Esophagus muscularis mucosa (tissue), 4 donors: ENCODE measurements around the gene CPA4. TPM values are rescaled to one million over a fixed set of nuclear protein-coding genes. Genes with fewer than 3 reads are reported as not detected.
"Not testable (repeated sequence)": the region's sequence is repeated elsewhere in the genome, so short reads cannot be mapped to it uniquely, and the experiment has no call there.

Experiments
- DNase-seq: peaks from one replicate; pipeline ENCODE4 v3.0.0-alpha.2; 2017; ENCODE audit errors: extremely low spot score
- H3K27ac ChIP-seq, 4 donors: fragments of 200-600 bp; sonication (generic); replicated peaks in 1 of 4; 1 replicate in 3 of 4; 2 replicates in 1 of 4; pipeline ENCODE4 v1.5.1; 2016 to 2019; ENCODE audit warnings: mild to moderate bottlenecking in 1 of 4
- H3K27me3 ChIP-seq, 4 donors: fragments of 200-600 bp; sonication (generic); one replicate each; pipeline versions ENCODE4 v1.5.1 to v1.6.0; 2016 to 2019
- H3K36me3 ChIP-seq, 4 donors: fragments of 200-600 bp; sonication (generic); one replicate each; pipeline ENCODE4 v1.5.1; 2016 to 2019
- H3K4me1 ChIP-seq, 4 donors: fragments of 200-600 bp; sonication (generic); one replicate each; pipeline ENCODE4 v1.5.1; 2016 to 2019
- H3K4me3 ChIP-seq, 4 donors: fragments of 200-600 bp; sonication (generic); 1 replicate in 2 of 4; 2 replicates in 2 of 4; pipeline ENCODE4 v1.5.1; 2016 to 2019; ENCODE audit warnings: mild to moderate bottlenecking in 4 of 4, moderate library complexity in 1 of 4
- H3K9me3 ChIP-seq, 4 donors: fragments of 200-600 bp; sonication (generic); 1 replicate in 3 of 4; 2 replicates in 1 of 4; pipeline ENCODE4 v1.5.1; 2016 to 2019
- EP300 ChIP-seq: sonication (generic); formaldehyde crosslinking; IDR thresholded peaks from one replicate; pipeline ENCODE4 v1.6.1; 2017; ENCODE audit warnings: antibody characterized with exemption
- POLR2A ChIP-seq: fragments of 450-650 bp; IDR thresholded peaks from one replicate; pipeline ENCODE4 v1.6.1; 2017; ENCODE audit warnings: antibody characterized with exemption, moderate library complexity, mild to moderate bottlenecking, low read depth
- POLR2AphosphoS5 ChIP-seq, 2 donors: sonication (generic); formaldehyde crosslinking; IDR thresholded peaks; one replicate each; pipeline ENCODE4 v1.6.1; 2017; ENCODE audit warnings: antibody characterized with exemption in 2 of 2
- WGBS: methylation state at CpG from one replicate; pipeline ENCODE4 v1.1.5; 2018; 5-methylcytosine and 5-hydroxymethylcytosine counted together
- intact Hi-C: fragments of 100-400 bp; cut with DNase I; formaldehyde crosslinking; loops from one replicate; pipeline ENCODE4 v1.15.1; 2023
- total RNA-seq, 4 donors: library from RNA; depleted of rRNA; stranded (reverse); fragments of >200 nt; gene quantifications; one replicate each; pipeline versions ENCODE4 v1.1.0 to v1.2.1, GENCODE V29; 2016
- TF ChIP-seq, protein P1 (sequence below), 3 experiments: fragments of 200-600 bp in 2 of 3; fragments of 450-650 bp in 1 of 3; sonication (generic) in 2 of 3; IDR thresholded peaks; one replicate each; pipeline ENCODE4 v1.5.1; 2017 to 2019; ENCODE audit warnings: antibody characterized with exemption in 3 of 3, mild to moderate bottlenecking in 2 of 3, moderate library complexity in 1 of 3

The CPA4 gene
- total RNA-seq, 4 donors from 2014 or later = not detected

DNA sequence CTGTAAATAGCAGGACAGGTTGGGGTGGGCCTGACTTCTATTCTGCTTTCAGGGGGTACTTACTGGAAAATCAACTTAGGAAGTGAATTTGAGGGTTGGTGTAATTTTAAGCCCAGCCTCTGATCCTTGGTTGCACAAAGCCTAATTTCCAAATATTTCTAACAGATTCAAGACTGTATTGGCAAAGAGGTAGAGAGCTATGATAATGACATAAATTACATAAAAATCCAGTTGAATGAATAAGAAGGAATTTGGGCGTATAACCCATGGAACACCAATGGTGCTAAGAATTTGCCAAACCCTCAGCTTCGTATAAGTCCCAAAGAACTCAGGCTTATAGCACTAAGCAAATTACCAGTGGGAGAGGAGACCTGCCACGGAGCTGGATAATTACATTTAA, 11.9 kb downstream of the CPA4 start:
- 95% methylated on average over 3 of the region's 3 CpGs for WGBS
- H3K4me1 ChIP-seq = no peaks in the 10 kb centered on the region
- intact Hi-C loops = no loop called here
- H3K4me3 ChIP-seq = no peak overlapping the region
- H3K9me3 ChIP-seq = no peaks in the 10 kb centered on the region
- H3K27ac ChIP-seq = no peak overlapping the region
- TF ChIP-seq POLR2AphosphoS5 (IDR thresholded peaks at IDR 0.05) (no peak), POLR2A (no peak), EP300 (no peak)
- TF ChIP-seq, protein P1, sequence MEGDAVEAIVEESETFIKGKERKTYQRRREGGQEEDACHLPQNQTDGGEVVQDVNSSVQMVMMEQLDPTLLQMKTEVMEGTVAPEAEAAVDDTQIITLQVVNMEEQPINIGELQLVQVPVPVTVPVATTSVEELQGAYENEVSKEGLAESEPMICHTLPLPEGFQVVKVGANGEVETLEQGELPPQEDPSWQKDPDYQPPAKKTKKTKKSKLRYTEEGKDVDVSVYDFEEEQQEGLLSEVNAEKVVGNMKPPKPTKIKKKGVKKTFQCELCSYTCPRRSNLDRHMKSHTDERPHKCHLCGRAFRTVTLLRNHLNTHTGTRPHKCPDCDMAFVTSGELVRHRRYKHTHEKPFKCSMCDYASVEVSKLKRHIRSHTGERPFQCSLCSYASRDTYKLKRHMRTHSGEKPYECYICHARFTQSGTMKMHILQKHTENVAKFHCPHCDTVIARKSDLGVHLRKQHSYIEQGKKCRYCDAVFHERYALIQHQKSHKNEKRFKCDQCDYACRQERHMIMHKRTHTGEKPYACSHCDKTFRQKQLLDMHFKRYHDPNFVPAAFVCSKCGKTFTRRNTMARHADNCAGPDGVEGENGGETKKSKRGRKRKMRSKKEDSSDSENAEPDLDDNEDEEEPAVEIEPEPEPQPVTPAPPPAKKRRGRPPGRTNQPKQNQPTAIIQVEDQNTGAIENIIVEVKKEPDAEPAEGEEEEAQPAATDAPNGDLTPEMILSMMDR (IDR thresholded peaks at IDR 0.05) = no peak
- DNase-seq = no peak
- no peaks in the 10 kb centered on the region for H3K36me3 ChIP-seq
- peaks cover 0 to 11% (median 0%) of the 10 kb centered on the region in 4 donors for H3K27me3 ChIP-seq

DNA sequence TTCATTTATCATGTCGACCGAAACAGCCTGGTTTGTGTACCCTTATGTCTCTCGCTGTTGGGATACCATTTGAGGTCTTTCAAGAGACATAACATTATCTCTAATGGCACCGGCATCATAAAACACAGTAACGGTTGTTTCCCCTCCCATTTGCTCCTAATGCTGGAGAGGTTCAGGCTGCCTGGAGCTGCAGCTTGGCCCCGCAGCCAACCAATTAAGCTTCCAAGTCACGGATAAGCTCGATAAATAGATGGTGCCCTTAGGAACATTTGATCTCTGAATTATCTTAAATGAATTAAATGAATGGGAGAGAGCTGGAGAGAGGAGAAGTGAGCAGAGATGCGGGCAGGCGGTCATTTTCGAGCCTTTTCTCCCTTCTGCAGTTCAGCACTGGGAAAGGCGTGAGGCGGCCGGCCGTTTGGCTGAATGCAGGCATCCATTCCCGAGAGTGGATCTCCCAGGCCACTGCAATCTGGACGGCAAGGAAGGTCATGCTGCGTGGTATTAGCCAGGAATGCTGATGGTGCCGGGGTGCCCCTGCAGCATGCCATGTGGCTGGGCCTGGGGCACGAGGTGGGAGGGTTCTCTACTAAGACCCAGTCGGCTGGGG, 12.6 kb downstream of the CPA4 start:
- WGBS = 82% methylated on average over 18 of the region's 21 CpGs
- intact Hi-C loops = no loop called here
- no peak overlapping the region for H3K4me3 ChIP-seq

DNA sequence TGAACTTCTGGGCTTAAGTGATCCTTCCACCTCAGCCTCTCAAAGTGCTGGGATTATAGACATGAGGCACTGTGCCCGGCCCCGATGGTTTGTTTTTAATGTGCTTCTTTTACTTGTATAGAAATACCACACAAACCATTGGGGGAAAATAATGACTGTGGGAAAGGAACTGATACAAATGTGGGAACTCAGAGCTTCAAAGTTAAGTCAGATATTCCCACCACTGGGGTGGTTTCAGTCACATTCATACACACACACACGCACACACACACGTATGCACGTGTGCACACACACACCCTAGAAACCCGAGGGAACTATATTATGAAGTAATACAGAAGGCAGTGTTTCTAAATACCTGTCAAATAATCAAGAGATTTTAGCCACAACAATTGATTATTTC, 17.0 kb downstream of the CPA4 start:
- no peaks in the 10 kb centered on the region for H3K9me3 ChIP-seq
- intact Hi-C loops = no loop called here
- WGBS = 79% methylated on average over 6 of the region's 6 CpGs

More for the DNA sequence above, 12.6 kb downstream of the CPA4 start:
- Histone ChIP-seq H3K9me3 (no peaks in the 10 kb centered on the region), H3K4me1 (no peaks in the 10 kb centered on the region), H3K27ac (no peak overlapping the region), H3K27me3 (peaks cover 0 to 11% (median 0%) of the 10 kb centered on the region in 4 donors), H3K36me3 (no peaks in the 10 kb centered on the region)
- no peak for TF ChIP-seq POLR2AphosphoS5 (IDR thresholded peaks at IDR 0.05)
- TF ChIP-seq EP300 = no peak
- TF ChIP-seq POLR2A = no peak
- TF ChIP-seq, protein P1 (IDR thresholded peaks at IDR 0.05) = no peak
- DNase-seq = no peak

DNA sequence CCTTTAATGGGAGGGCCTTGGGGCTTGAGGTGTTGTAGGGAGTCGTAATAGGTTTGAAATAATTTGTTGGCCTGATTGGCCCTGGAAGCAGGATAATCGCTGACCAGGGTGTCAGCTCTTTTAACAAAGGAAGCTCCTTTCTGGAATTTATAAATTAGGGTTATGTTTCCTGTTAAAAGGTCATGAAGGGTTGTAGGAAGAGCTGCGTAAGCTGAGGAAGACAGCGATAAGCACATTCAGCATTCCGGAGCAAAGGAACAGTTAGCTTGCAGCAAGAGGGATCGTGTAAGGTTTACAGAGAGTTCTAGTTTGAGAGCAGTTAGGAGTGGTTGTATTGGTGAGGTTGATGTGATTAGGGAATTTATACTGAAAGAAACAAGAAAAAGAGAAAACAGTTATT, 21.3 kb downstream of the CPA4 start:
- no peaks in the 10 kb centered on the region for H3K27me3 ChIP-seq
- TF ChIP-seq, protein P1 (IDR thresholded peaks at IDR 0.05) = no peak
- TF ChIP-seq EP300 (no peak), POLR2AphosphoS5 (IDR thresholded peaks at IDR 0.05) (no peak), POLR2A (no peak)
- WGBS = 75% methylated on average over 6 of the region's 6 CpGs

More for the DNA sequence above, 17.0 kb downstream of the CPA4 start:
- Histone ChIP-seq H3K4me3 (no peak overlapping the region), H3K27me3 (peaks cover 0 to 11% (median 0%) of the 10 kb centered on the region in 4 donors), H3K4me1 (no peaks in the 10 kb centered on the region), H3K36me3 (no peaks in the 10 kb centered on the region), H3K27ac (no peak overlapping the region)
- TF ChIP-seq POLR2AphosphoS5 (IDR thresholded peaks at IDR 0.05) (no peak), EP300 (no peak), POLR2A (no peak)
- TF ChIP-seq, protein P1 (IDR thresholded peaks at IDR 0.05) = no peak
- DNase-seq = no peak

DNA sequence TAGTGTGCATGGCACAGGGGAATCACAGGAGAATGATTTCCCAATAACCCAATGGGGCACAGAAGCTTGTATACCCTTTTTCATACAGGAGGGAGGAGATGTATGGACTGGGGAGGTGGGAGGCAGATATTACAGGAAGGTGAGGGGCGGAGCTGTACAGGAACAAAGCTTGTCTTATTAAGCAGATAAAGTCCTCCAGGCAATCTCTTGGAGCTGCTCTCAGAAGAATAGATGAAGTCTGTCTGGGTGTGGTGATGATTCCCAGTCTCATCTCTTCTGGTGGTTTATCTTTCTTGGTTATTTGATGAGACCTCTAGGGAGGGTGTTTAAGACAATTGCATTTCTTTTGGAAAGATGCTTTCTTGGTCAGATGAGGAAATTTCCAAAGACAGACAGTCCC, 26.6 kb downstream of the CPA4 start:
- intact Hi-C loops = no loop called here
- no peak for DNase-seq

More for the DNA sequence above, 21.3 kb downstream of the CPA4 start:
- no peak for DNase-seq
- Histone ChIP-seq H3K4me3 (no peak overlapping the region), H3K36me3 (no peaks in the 10 kb centered on the region), H3K4me1 (no peaks in the 10 kb centered on the region), H3K27ac (no peak overlapping the region), H3K9me3 (no peaks in the 10 kb centered on the region)
- intact Hi-C loops = no loop called here

DNA sequence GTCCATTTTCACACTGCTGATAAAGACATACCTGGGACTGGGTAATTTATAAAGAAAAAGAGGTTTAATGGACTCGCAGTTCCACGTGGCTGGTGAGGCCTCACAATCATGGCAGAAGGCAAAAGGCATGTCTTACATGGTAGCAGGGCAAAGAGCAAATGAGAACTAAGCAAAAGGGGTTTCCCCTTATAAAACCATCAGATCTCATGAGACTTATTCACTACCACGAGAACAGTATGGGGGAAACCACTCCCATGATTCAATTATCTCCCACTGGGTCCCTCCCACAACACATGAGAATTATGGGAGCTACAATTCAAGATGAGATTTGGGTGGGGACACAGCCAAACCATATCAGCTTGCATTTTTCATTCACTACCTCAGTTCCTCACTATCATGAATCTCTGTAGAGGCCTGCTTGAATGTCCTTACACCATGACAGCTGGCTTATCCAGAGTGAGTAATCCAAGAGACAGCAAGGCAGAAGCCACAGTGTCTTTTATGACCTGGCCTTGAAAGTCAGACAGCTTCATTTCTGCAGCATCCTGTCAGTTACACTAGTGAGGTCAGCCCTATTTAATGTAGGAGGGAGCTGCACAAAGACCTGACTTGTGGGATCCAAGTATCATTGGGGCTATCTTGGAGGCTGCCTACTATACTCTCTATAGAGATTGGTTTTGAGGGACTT, 28.7 kb downstream of the CPA4 start:
- H3K4me1 ChIP-seq, intact Hi-C loops, H3K27me3 ChIP-seq, H3K4me3 ChIP-seq, H3K36me3 ChIP-seq, DNase-seq, H3K9me3 ChIP-seq, H3K27ac ChIP-seq: not testable (repeated sequence)
- 91% methylated on average over 3 of the region's 3 CpGs for WGBS

More for the DNA sequence above, 26.6 kb downstream of the CPA4 start:
- Histone ChIP-seq H3K9me3 (no peaks in the 10 kb centered on the region), H3K4me3 (no peak overlapping the region), H3K27me3 (no peaks in the 10 kb centered on the region), H3K4me1 (no peaks in the 10 kb centered on the region), H3K27ac (no peak overlapping the region), H3K36me3 (no peaks in the 10 kb centered on the region)
- TF ChIP-seq EP300 (no peak), POLR2AphosphoS5 (IDR thresholded peaks at IDR 0.05) (no peak)
- 91% methylated on average over 1 of the region's 1 CpG for WGBS
